Measurements from ENCODE around the gene ABCA7. TPM values are rescaled to one million over a fixed set of nuclear protein-coding genes. Genes with fewer than 3 reads are reported as not detected.
A peak's percentile ranks its signal among the peaks of the same experiment; 100 is the strongest.

The ABCA7 gene
- total and polyA plus RNA-seq, 2 donors: 23.4 to 315 TPM

GRCh38 chr19:1057176-1057855, 17.4 kb downstream of the ABCA7 start:
- Histone ChIP-seq H3K27ac (ENCODE audit: low read depth in 1 of 2, low read length in 1 of 2) (no peak overlapping the region), H3K4me1 (ENCODE audit: control insufficient read depth in 2 of 2, insufficient read depth in 2 of 2, low read length in 2 of 2) (no peaks in the 10 kb centered on the region), H3K36me3 (ENCODE audit: control insufficient read depth in 2 of 2, insufficient read depth in 2 of 2, low read length in 1 of 2) (peaks cover 52 to 59% of the 10 kb centered on the region in 2 donors), H3K9me3 (ENCODE audit: control insufficient read depth in 2 of 2, insufficient read depth in 1 of 2, low read length in 1 of 2) (peaks cover 25 to 45% of the 10 kb centered on the region in 2 donors), H3K27me3 (ENCODE audit: control insufficient read depth in 2 of 2, insufficient read depth in 1 of 2, low read length in 1 of 2) (no peaks in the 10 kb centered on the region), H3K4me3 (ENCODE audit: low read length in 2 of 2) (no peak overlapping the region)
- DNase-seq (ENCODE audit: low read depth in 6 of 9, low spot score in 9 of 9): peak in 1 of 9 donors; percentile 64
- WGBS: 61% methylated on average over 3 of the region's 3 CpGs

- 96% methylated on average over 5 of the region's 5 CpGs for WGBS
- Histone ChIP-seq H3K4me1 (ENCODE audit: control insufficient read depth in 2 of 2, insufficient read depth in 2 of 2, low read length in 2 of 2) (no peaks in the 10 kb centered on the region), H3K4me3 (ENCODE audit: low read length in 2 of 2) (no peak overlapping the region), H3K27ac (ENCODE audit: low read depth in 1 of 2, low read length in 1 of 2) (no peak overlapping the region), H3K9me3 (ENCODE audit: control insufficient read depth in 2 of 2, insufficient read depth in 1 of 2, low read length in 1 of 2) (peaks cover 25 to 52% of the 10 kb centered on the region in 2 donors), H3K27me3 (ENCODE audit: control insufficient read depth in 2 of 2, insufficient read depth in 1 of 2, low read length in 1 of 2) (no peaks in the 10 kb centered on the region), H3K36me3 (ENCODE audit: control insufficient read depth in 2 of 2, insufficient read depth in 2 of 2, low read length in 1 of 2) (peaks cover 52 to 59% of the 10 kb centered on the region in 2 donors)
- no peak for DNase-seq (ENCODE audit: low read depth in 6 of 9, low spot score in 9 of 9)
Measured at GRCh38 chr19:1058112-1058511, 18.2 kb downstream of the ABCA7 start.

GRCh38 chr19:1060689-1061088, 20.8 kb downstream of the ABCA7 start:
- H3K27ac ChIP-seq (ENCODE audit: low read depth in 1 of 2, low read length in 1 of 2): no peak overlapping the region
- H3K9me3 ChIP-seq (ENCODE audit: control insufficient read depth in 2 of 2, insufficient read depth in 1 of 2, low read length in 1 of 2): peaks cover 26 to 42% of the 10 kb centered on the region in 2 donors
- peaks cover 8 to 19% of the 10 kb centered on the region in 2 donors for H3K4me1 ChIP-seq (ENCODE audit: control insufficient read depth in 2 of 2, insufficient read depth in 2 of 2, low read length in 2 of 2)
- WGBS: 96% methylated on average over 5 of the region's 5 CpGs
- H3K27me3 ChIP-seq (ENCODE audit: control insufficient read depth in 2 of 2, insufficient read depth in 1 of 2, low read length in 1 of 2): peaks cover 0 to 16% of the 10 kb centered on the region in 2 donors
- H3K4me3 ChIP-seq (ENCODE audit: low read length in 2 of 2): no peak overlapping the region
- DNase-seq (ENCODE audit: low read depth in 6 of 9, low spot score in 9 of 9): no peak
- H3K36me3 ChIP-seq (ENCODE audit: control insufficient read depth in 2 of 2, insufficient read depth in 2 of 2, low read length in 1 of 2): peaks cover 34 to 38% of the 10 kb centered on the region in 2 donors

GRCh38 chr19:1061987-1062386, 22.1 kb downstream of the ABCA7 start:
- H3K27me3 ChIP-seq (ENCODE audit: control insufficient read depth in 2 of 2, insufficient read depth in 1 of 2, low read length in 1 of 2): peaks cover 0 to 23% of the 10 kb centered on the region in 2 donors
- no peak overlapping the region for H3K4me3 ChIP-seq (ENCODE audit: low read length in 2 of 2)
- H3K4me1 ChIP-seq (ENCODE audit: control insufficient read depth in 2 of 2, insufficient read depth in 2 of 2, low read length in 2 of 2): peaks cover 14 to 31% of the 10 kb centered on the region in 2 donors
- peaks cover 21 to 25% of the 10 kb centered on the region in 2 donors for H3K36me3 ChIP-seq (ENCODE audit: control insufficient read depth in 2 of 2, insufficient read depth in 2 of 2, low read length in 1 of 2)
- 98% methylated on average over 20 of the region's 20 CpGs for WGBS
- peaks cover 14 to 29% of the 10 kb centered on the region in 2 donors for H3K9me3 ChIP-seq (ENCODE audit: control insufficient read depth in 2 of 2, insufficient read depth in 1 of 2, low read length in 1 of 2)
- DNase-seq (ENCODE audit: low read depth in 6 of 9, low spot score in 9 of 9): no peak
- H3K27ac ChIP-seq (ENCODE audit: low read depth in 1 of 2, low read length in 1 of 2): no peak overlapping the region

- peaks cover 10 to 24% of the 10 kb centered on the region in 2 donors for H3K9me3 ChIP-seq (ENCODE audit: control insufficient read depth in 2 of 2, insufficient read depth in 1 of 2, low read length in 1 of 2)
- peaks cover 17 to 21% of the 10 kb centered on the region in 2 donors for H3K36me3 ChIP-seq (ENCODE audit: control insufficient read depth in 2 of 2, insufficient read depth in 2 of 2, low read length in 1 of 2)
- peaks cover 14 to 31% of the 10 kb centered on the region in 2 donors for H3K4me1 ChIP-seq (ENCODE audit: control insufficient read depth in 2 of 2, insufficient read depth in 2 of 2, low read length in 2 of 2)
- H3K27ac ChIP-seq (ENCODE audit: low read depth in 1 of 2, low read length in 1 of 2): no peak overlapping the region
- DNase-seq (ENCODE audit: low read depth in 6 of 9, low spot score in 9 of 9): no peak
- H3K27me3 ChIP-seq (ENCODE audit: control insufficient read depth in 2 of 2, insufficient read depth in 1 of 2, low read length in 1 of 2): peaks cover 0 to 24% of the 10 kb centered on the region in 2 donors
- 97% methylated on average over 17 of the region's 17 CpGs for WGBS
- no peak overlapping the region for H3K4me3 ChIP-seq (ENCODE audit: low read length in 2 of 2)
Measured at GRCh38 chr19:1062387-1063029, 22.6 kb downstream of the ABCA7 start.

GRCh38 chr19:1063030-1063908, 23.4 kb downstream of the ABCA7 start:
- Histone ChIP-seq H3K4me3 (ENCODE audit: low read length in 2 of 2) (no peak overlapping the region), H3K27ac (ENCODE audit: low read depth in 1 of 2, low read length in 1 of 2) (no peak overlapping the region), H3K27me3 (ENCODE audit: control insufficient read depth in 2 of 2, insufficient read depth in 1 of 2, low read length in 1 of 2) (peaks cover 0 to 28% of the 10 kb centered on the region in 2 donors), H3K4me1 (ENCODE audit: control insufficient read depth in 2 of 2, insufficient read depth in 2 of 2, low read length in 2 of 2) (peaks cover 14 to 33% of the 10 kb centered on the region in 2 donors), H3K36me3 (ENCODE audit: control insufficient read depth in 2 of 2, insufficient read depth in 2 of 2, low read length in 1 of 2) (peaks cover 12 to 15% of the 10 kb centered on the region in 2 donors), H3K9me3 (ENCODE audit: control insufficient read depth in 2 of 2, insufficient read depth in 1 of 2, low read length in 1 of 2) (peaks cover 6 to 16% of the 10 kb centered on the region in 2 donors)
- 91% methylated on average over 37 of the region's 37 CpGs for WGBS
- no peak for DNase-seq (ENCODE audit: low read depth in 6 of 9, low spot score in 9 of 9)

GRCh38 chr19:1063909-1064660, 24.2 kb downstream of the ABCA7 start:
- no peak overlapping the region for H3K4me3 ChIP-seq (ENCODE audit: low read length in 2 of 2)
- peaks cover 0 to 28% of the 10 kb centered on the region in 2 donors for H3K27me3 ChIP-seq (ENCODE audit: control insufficient read depth in 2 of 2, insufficient read depth in 1 of 2, low read length in 1 of 2)
- no peak for DNase-seq (ENCODE audit: low read depth in 6 of 9, low spot score in 9 of 9)
- 88% methylated on average over 37 of the region's 37 CpGs for WGBS
- H3K36me3 ChIP-seq (ENCODE audit: control insufficient read depth in 2 of 2, insufficient read depth in 2 of 2, low read length in 1 of 2): peaks cover 11 to 14% of the 10 kb centered on the region in 2 donors
- H3K9me3 ChIP-seq (ENCODE audit: control insufficient read depth in 2 of 2, insufficient read depth in 1 of 2, low read length in 1 of 2): peaks cover 1 to 8% of the 10 kb centered on the region in 2 donors
- H3K4me1 ChIP-seq (ENCODE audit: control insufficient read depth in 2 of 2, insufficient read depth in 2 of 2, low read length in 2 of 2): peaks cover 19 to 42% of the 10 kb centered on the region in 2 donors
- no peak overlapping the region for H3K27ac ChIP-seq (ENCODE audit: low read depth in 1 of 2, low read length in 1 of 2)
